Measurements from ENCODE around the gene ARSG.
"Not testable (repeated sequence)": the region's sequence is repeated elsewhere in the genome, so short reads cannot be mapped to it uniquely, and the experiment has no call there.

ARSG gene

DNA sequence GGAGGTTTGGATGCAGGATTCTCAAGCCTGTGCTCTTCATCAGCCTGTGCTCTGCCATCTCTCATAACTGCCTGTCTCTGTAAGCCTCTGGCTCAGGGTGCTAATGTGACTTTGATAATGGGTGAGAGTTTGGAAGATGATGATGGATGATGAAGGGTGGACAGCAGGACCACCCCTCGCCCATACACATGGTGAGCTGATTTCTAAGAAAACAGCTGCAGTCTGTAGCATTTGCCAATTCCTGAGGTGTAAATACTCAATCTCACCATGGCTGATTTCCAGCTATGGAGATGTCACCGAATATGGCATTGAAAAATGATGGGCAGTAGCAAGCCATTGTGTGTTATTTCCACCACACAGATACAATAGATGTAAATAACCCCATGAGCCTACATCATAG lies 74.2 kb downstream of the ARSG start:
- no peaks in the 10 kb centered on the region for H3K4me1 Mint-ChIP-seq (ENCODE audit: low read depth)
- no peak overlapping the region for H3K27ac Mint-ChIP-seq
- H3K27me3 Mint-ChIP-seq (ENCODE audit: low read depth) = no peaks in the 10 kb centered on the region
- no peaks in the 10 kb centered on the region for H3K9me3 Mint-ChIP-seq
- peaks cover 28% of the 10 kb centered on the region for H3K36me3 Mint-ChIP-seq (ENCODE audit: low read depth)
- DNase-seq (ENCODE audit: low spot score) = no peak
- no peak overlapping the region for H3K4me3 Mint-ChIP-seq

DNA sequence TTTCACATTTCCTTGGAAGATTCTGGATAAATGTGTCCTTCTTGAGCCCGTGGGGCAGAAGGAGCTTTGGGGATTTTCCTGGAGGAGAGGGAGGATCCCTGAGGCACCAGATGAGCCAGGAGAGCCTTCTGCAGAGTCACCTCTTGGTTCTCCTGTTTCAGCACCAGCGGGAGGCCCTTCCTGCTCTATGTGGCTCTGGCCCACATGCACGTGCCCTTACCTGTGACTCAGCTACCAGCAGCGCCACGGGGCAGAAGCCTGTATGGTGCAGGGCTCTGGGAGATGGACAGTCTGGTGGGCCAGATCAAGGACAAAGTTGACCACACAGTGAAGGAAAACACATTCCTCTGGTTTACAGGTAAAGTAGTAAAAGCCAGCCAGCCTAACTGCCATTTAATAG lies 77.1 kb downstream of the ARSG start:
- no peak overlapping the region for H3K4me3 Mint-ChIP-seq
- no peaks in the 10 kb centered on the region for H3K27me3 Mint-ChIP-seq (ENCODE audit: low read depth)
- no peaks in the 10 kb centered on the region for H3K4me1 Mint-ChIP-seq (ENCODE audit: low read depth)
- no peak for DNase-seq (ENCODE audit: low spot score)
- H3K9me3 Mint-ChIP-seq = no peaks in the 10 kb centered on the region
- H3K36me3 Mint-ChIP-seq (ENCODE audit: low read depth) = peaks cover 32% of the 10 kb centered on the region
- no peak overlapping the region for H3K27ac Mint-ChIP-seq

DNA sequence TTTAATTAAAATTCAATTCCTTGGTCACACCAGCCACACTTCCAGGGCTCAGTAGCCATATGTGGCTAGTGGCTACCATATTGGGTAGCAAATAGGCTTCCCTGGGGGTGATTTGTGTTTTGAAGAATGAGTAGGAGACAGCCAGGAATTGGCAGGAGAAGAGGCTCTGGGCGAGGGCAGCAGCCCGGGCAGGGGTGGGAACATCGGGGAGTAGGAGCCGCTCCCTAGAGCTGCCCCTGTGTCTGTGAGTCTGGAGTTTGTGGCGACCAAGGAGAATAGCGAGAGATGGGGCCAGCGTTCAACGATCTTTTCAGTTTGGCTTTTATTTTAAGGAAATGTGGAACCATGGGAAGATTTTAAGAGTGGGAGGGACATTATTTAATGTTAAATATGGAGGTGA lies 84.3 kb downstream of the ARSG start:
- H3K9me3 Mint-ChIP-seq = no peaks in the 10 kb centered on the region
- H3K27me3 Mint-ChIP-seq (ENCODE audit: low read depth) = no peaks in the 10 kb centered on the region
- H3K4me1 Mint-ChIP-seq (ENCODE audit: low read depth) = no peaks in the 10 kb centered on the region
- DNase-seq (ENCODE audit: low spot score) = no peak
- H3K27ac Mint-ChIP-seq = no peak overlapping the region
- H3K4me3 Mint-ChIP-seq = no peak overlapping the region
- H3K36me3 Mint-ChIP-seq (ENCODE audit: low read depth) = peaks cover 18% of the 10 kb centered on the region

DNA sequence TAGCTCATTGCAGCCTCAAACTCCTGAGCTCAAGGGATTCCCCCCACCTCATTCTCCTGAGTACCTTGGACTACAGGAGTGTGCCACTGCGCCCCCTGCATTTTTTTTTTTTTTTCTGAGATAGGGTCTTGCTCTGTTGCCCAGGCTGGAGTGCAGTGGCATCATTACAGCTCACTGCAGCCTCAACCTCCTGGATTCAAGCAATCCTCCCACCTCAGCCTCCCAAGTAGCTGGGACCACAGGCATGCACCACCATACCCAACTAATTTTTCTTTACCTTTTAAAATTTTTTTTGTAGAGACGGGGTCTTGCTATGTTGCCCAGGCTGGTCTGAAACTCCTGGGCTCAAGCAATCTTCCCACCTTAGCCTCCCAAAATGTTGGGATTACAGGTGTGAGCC lies 84.9 kb downstream of the ARSG start:
- not testable (repeated sequence) for H3K27ac Mint-ChIP-seq; H3K4me3 Mint-ChIP-seq; H3K4me1 Mint-ChIP-seq (ENCODE audit: low read depth); DNase-seq (ENCODE audit: low spot score); H3K27me3 Mint-ChIP-seq (ENCODE audit: low read depth); H3K9me3 Mint-ChIP-seq
- peaks cover 15% of the 10 kb centered on the region for H3K36me3 Mint-ChIP-seq (ENCODE audit: low read depth)

DNA sequence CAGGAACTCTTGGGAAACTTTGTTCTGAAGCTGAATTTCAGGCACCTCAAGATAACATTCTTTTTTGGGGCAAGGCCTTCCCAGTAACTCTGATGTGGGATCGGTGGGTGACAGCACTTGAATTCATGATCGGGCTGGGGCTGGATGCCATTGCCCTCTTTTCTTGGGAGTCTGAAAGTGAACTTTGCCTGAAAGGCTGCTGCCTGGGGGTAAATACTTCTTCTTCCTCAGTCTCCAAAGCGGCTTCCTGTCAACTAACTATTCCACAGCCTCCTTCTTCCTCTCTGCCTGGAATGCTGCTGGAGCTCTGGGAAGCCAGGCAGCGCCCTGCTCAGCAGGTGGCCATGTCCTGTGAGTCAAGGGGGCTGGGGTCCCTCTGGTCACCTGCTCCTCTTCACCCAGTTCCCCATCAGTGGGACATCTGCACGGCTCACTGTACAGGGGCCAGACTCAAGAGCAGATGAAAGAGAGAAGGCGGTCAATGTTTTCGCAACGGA lies 86.5 kb downstream of the ARSG start:
- no peaks in the 10 kb centered on the region for H3K9me3 Mint-ChIP-seq
- peaks cover 7% of the 10 kb centered on the region for H3K36me3 Mint-ChIP-seq (ENCODE audit: low read depth)
- H3K27ac Mint-ChIP-seq = no peak overlapping the region

DNA sequence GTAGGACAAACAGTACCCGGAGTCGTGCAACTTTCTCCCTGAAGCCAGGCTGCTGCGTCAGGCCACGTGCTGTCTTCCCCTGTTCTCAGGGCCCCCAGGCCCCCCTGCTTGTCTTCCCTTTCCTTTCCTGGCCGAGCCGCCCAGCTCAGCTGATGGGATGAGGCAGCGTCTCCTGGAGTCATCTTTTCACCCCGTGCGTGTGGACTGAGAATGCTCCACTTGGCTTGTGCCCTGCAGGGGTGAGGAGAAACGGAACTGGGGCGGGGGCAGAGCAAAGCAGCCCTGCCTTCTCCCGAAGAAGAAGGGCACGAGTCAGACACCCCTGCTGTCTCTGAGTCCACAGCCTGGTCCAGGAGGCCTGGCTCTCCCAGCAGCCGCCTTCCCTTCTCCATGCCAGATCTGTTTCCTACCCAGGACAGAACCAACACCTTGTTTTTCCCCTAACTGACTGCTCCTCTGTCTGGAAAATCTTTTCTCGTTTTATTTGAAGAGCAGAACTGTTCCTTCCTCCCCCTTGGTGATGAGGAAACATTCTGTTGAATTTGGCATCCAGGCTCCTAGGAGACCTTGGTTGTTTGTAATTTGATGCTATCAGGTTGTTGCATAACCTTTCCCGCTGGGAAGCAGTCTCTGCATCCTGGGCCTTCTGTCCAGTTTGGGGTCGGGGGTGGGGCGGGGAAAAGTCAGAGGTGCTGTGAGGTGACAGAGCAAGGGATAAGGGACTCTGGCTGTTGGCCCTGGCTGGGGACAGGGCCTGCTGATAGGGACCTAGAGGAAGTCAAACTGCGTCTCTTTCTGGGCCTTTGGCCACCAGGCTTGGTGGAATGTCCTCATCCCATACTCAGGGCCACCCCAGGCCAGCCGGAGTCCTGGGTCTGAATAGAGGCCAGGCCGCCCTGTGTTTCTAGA lies 87.2 kb downstream of the ARSG start:
- H3K36me3 Mint-ChIP-seq (ENCODE audit: low read depth) = peaks cover 7% of the 10 kb centered on the region
- no peaks in the 10 kb centered on the region for H3K9me3 Mint-ChIP-seq
- H3K4me1 Mint-ChIP-seq (ENCODE audit: low read depth) = peaks cover 7% of the 10 kb centered on the region
- no peak for DNase-seq (ENCODE audit: low spot score)
- no peak overlapping the region for H3K4me3 Mint-ChIP-seq
- H3K27ac Mint-ChIP-seq = no peak overlapping the region
- H3K27me3 Mint-ChIP-seq (ENCODE audit: low read depth) = no peaks in the 10 kb centered on the region

More for the DNA sequence above, 86.5 kb downstream of the ARSG start:
- peaks cover 1% of the 10 kb centered on the region for H3K4me1 Mint-ChIP-seq (ENCODE audit: low read depth)
- no peak for DNase-seq (ENCODE audit: low spot score)
- no peak overlapping the region for H3K4me3 Mint-ChIP-seq
- H3K27me3 Mint-ChIP-seq (ENCODE audit: low read depth) = no peaks in the 10 kb centered on the region

DNA sequence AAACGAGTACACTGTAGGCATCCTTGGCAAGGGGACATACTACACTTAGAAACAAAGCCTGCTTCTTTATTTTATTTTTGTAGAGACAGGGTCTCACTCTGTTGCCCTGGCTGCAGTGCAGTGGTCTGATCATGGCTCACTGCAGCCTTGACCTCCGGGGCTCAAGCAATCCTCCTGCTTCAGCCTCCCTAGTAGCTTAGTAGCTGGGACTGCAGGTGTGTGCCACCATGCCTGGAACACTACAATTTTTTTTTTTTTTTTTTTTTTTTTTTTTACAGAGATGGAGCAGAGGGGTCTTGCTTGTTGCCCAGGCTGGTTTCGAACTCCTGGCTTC lies 87.8 kb downstream of the ARSG start:
- Mint-ChIP-seq H3K36me3 (ENCODE audit: low read depth) (peaks cover 7% of the 10 kb centered on the region), H3K4me1 (ENCODE audit: low read depth) (peaks cover 13% of the 10 kb centered on the region), H3K27ac (no peak overlapping the region), H3K9me3 (no peaks in the 10 kb centered on the region), H3K4me3 (no peak overlapping the region), H3K27me3 (ENCODE audit: low read depth) (no peaks in the 10 kb centered on the region)
- no peak for DNase-seq (ENCODE audit: low spot score)

DNA sequence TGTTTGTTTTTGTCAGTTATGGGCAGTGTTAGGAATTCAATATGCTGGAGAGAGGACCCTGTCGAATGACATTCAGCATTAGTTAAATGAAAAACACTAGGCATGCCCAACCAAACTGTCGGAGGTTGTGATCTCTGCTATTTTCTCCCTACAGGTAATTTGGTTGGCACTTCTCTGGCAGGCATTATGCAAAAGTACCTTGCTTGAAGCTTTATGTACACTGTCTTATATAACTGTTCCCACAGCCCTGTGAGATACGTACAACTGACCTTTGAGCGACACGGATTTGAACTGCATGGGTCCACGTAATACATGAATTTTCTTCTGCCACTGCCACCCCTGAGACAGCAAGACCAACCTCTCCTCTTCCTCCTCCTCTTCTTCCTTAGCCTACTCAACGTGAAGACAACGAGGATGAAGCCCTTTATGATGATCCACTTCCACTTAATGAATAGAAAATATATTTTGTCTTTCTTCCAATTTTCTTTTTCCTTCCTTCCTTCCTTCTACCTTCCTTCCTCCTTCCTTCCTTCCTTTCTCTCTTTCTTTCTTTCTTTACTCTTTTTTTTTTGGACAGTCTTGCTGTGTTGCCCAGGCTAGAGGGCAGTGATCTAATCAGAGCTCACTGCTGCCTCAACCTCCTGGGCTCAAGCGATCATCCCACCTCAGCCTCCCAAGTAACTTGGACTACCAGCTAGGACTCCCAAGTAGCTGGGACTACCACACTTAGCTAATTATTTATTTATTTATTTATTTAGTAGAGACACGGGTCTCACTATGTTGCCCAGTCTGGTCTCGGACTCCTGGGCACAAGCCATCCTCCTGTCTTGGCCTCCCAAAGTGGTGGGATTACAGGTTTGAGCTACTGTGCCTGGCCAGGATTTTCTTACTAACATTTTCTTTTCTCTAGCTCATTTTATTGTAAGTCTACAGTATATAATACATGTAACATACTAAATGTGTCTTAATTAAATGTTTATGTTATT lies 88.7 kb downstream of the ARSG start:
- H3K4me1 Mint-ChIP-seq (ENCODE audit: low read depth) = peaks cover 18% of the 10 kb centered on the region
- no peaks in the 10 kb centered on the region for H3K9me3 Mint-ChIP-seq
- H3K4me3 Mint-ChIP-seq = no peak overlapping the region
- H3K36me3 Mint-ChIP-seq (ENCODE audit: low read depth) = peaks cover 7% of the 10 kb centered on the region
- H3K27ac Mint-ChIP-seq = no peak overlapping the region
- no peak for DNase-seq (ENCODE audit: low spot score)
- H3K27me3 Mint-ChIP-seq (ENCODE audit: low read depth) = no peaks in the 10 kb centered on the region

DNA sequence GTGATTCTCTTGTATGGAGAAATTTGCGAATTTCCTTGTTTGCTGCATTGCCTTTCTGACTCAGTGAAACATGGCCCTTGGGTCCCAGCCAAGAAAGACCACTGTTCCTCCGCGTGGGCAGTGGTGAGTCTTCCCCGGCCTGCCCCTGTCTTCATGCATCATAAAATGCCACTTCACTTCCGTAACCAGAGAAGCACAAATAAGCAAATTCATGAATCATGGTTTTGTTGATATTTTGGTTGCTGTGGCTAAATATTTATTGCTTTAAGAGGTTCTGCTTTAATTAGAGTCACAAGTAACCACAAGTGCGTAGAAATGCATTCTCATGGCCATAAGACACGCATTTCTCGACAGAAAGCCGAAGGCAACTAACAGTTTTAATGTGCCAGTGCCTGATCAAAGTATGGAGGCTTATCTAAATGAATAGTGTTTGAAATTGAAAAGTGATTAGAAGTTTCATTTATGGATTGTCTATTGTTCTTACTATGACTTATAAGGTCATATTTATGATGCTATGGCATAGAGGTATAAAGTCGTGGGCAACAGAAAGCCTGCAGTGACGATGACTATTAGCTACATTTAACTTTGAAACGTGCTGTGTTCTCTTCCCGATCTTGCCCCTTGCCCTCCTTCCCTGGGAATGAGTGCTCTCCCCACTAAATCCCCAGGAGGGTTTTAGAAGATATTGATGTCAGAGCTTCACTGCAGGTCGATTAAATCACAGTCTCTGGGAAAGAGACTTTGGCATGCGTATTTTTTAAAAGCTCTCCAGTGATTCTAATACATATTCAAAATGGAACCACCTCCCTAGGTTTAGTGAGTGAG lies 90.0 kb downstream of the ARSG start:
- Mint-ChIP-seq H3K27ac (no peak overlapping the region), H3K9me3 (no peaks in the 10 kb centered on the region), H3K4me1 (ENCODE audit: low read depth) (peaks cover 18% of the 10 kb centered on the region), H3K36me3 (ENCODE audit: low read depth) (peaks cover 7% of the 10 kb centered on the region), H3K27me3 (ENCODE audit: low read depth) (no peaks in the 10 kb centered on the region), H3K4me3 (no peak overlapping the region)
- DNase-seq (ENCODE audit: low spot score) = no peak

DNA sequence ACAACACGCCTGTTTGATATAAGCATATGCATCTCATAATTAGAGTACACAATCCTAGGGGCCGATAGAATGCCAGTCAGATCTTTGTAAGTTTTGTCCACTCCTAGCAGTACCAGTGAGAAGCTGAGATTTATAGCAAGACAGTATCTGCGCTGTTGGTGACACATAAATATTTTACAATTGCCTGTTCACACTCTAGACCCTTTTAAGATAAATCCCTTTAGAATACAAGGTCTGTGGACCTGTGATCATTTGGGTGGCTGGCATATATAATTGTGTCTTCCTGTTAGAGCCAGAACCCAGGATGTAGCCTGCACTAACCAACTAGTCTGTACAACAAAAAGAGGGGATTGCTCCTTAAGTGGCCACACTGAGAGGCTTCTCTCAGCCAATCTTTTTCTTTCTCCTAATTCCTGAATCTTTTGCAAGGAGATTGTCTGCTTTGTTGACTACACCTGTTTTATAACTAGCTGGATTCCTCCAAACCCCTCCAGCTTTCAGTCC lies 91.3 kb downstream of the ARSG start:
- H3K4me3 Mint-ChIP-seq = no peak overlapping the region

DNA sequence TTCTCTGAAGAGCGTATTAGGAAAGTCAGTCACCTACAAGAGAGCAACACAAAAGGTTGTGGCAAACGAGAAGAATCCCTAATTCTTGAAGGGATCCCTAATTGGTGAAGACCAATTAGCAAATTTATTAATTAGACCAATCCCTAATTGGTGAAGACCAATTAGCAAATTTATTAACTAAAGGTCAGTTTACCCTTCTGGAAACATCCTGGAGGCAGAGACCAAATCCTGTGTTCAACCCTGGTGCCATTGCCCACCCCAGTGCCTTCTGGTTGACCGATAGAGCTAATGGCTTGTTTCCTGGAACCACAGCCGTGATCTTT lies 91.8 kb downstream of the ARSG start:
- Mint-ChIP-seq H3K27ac (no peak overlapping the region), H3K27me3 (ENCODE audit: low read depth) (no peaks in the 10 kb centered on the region), H3K4me1 (ENCODE audit: low read depth) (peaks cover 22% of the 10 kb centered on the region), H3K4me3 (no peak overlapping the region), H3K9me3 (no peaks in the 10 kb centered on the region), H3K36me3 (ENCODE audit: low read depth) (peaks cover 5% of the 10 kb centered on the region)
- DNase-seq (ENCODE audit: low spot score) = no peak

More for the DNA sequence above, 91.3 kb downstream of the ARSG start:
- Mint-ChIP-seq H3K9me3 (no peaks in the 10 kb centered on the region), H3K36me3 (ENCODE audit: low read depth) (peaks cover 5% of the 10 kb centered on the region), H3K4me1 (ENCODE audit: low read depth) (peaks cover 22% of the 10 kb centered on the region), H3K27ac (no peak overlapping the region), H3K27me3 (ENCODE audit: low read depth) (no peaks in the 10 kb centered on the region)
- no peak for DNase-seq (ENCODE audit: low spot score)

DNA sequence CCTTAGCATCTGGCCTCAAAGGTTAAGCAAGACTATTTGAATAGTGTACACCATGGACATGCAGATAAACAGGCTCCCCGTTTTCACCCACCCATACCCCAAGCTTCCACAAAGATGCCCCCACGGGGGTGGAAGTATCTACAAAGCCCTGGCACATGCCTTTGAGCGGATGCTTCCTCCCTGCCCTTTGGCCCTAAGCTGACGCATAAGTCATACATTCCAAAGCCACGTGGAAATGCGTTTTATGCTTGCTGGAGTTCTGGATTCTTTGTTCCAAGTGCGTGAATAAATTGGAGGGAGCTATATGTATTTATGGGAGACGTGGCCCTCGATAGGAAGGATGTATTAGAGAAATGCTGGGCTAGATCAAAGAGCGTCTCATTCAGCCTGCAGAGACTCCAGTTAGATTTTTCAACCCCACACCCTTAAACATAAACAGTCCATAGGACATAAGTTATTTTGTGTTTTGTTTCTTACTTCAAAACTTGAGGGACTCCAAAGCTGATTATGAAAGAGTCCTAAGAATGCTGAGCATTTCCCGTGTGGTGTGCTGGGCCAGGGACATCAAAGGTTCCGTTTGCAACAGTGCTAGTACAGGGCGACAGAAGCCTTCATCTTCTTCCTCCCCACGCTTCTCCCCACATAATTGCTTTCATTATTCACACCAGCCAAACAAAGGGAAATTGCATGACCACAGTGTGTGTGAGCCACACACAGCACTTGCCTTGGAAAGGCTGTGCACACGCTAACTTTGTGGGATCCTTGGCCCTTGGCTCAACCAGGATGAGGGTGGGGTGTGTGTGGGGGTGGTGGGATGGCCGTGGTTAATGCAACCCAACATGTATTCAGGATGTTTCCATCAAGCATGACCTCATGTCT lies 92.4 kb downstream of the ARSG start:
- DNase-seq (ENCODE audit: low spot score) = no peak
- Mint-ChIP-seq H3K4me1 (ENCODE audit: low read depth) (peaks cover 22% of the 10 kb centered on the region), H3K9me3 (no peaks in the 10 kb centered on the region), H3K36me3 (ENCODE audit: low read depth) (peaks cover 5% of the 10 kb centered on the region), H3K4me3 (peak overlapping the region; percentile 30), H3K27me3 (ENCODE audit: low read depth) (no peaks in the 10 kb centered on the region), H3K27ac (peak overlapping the region; percentile 69)

DNA sequence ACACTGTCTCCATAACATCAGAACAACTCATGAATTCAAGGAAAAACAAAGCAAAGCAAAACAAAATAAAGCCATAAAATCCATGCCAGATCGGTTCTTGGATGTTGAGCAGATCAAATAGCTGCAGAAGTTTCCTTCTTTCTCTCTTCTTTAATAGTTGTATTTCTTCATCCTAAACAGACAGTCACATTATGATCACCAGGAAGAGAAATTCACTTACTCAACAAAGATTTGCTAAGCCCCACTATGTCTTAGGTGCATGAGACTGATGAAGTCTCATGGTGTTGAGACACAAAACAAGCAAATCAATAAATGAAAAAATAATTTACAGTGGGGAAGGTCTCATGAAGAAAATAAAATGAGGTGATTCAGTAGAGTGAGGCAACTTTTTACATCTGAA lies 93.2 kb downstream of the ARSG start:
- peaks cover 5% of the 10 kb centered on the region for H3K36me3 Mint-ChIP-seq (ENCODE audit: low read depth)
- peak overlapping the region; percentile 6 for H3K27ac Mint-ChIP-seq
- H3K4me1 Mint-ChIP-seq (ENCODE audit: low read depth) = peaks cover 22% of the 10 kb centered on the region
- no peaks in the 10 kb centered on the region for H3K27me3 Mint-ChIP-seq (ENCODE audit: low read depth)
- H3K4me3 Mint-ChIP-seq = peak overlapping the region; percentile 5
- no peak for DNase-seq (ENCODE audit: low spot score)
- no peaks in the 10 kb centered on the region for H3K9me3 Mint-ChIP-seq
